Stimulated activated CD4-positive, alpha-beta T cell treated with anti-CD3 and anti-CD28 coated beads, Interleukin-2, amount 100 ng/mL, for 24 hours (primary cell): Measurements from ENCODE around the gene ATRN.

ENCODE experiments used
- DNase-seq, 2 donors: peaks; one replicate each; pipeline ENCODE4 v3.0.0-alpha.2; 2020

ATRN gene

DNA sequence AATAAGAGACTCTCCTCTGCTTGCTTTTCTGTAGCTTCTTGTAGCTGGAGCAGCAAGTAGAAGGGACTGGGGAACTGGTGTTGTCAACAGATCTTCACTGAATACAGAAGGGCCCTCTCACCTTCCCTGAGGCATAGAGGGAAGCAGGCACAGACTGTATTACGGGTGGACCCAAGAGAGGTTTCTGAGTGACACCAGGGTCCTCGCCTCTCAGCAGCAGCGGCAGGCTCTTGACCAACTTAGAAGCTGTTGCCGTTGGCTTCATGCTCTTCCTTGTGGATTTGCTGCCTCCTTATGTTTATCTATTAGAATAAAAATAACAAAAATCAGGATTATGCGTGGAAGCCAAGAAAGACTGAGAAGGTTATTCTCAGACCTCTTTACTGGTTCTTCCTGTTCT lies 160.7 kb downstream of the ATRN start:
- DNase-seq = no peak

DNA sequence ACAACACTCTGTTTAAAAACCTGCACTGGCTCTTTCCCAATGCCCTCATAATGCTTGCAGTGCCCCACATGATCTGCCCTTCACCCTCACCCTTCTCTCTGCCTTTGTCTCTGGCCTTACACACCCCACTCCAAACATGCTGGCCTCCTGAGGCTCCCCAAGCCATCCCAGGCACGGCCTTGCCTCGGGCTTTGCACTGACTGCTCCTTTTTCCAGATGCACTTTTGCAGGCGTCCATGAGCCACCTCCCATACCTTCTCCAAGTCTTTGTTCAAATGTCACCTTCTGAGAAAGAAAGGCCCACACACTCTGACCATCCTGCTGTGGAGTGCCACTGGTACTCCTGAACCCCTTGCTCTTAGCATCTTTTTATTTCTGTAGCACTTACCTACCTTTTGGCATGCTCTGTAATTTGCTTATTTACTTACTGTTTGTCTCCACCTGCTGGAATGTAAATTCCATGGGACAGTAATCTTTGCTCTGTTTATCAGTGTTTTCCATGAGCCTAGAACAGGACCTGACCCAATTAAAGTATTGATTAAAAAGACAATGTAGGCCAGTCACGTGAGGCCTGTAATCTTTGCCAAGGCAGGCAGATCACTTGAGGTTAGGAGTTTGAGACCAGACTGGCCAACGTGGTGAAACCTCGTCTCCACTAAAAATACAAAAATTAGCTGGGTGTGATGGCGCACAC lies 161.6 kb downstream of the ATRN start:
- DNase-seq = no peak

DNA sequence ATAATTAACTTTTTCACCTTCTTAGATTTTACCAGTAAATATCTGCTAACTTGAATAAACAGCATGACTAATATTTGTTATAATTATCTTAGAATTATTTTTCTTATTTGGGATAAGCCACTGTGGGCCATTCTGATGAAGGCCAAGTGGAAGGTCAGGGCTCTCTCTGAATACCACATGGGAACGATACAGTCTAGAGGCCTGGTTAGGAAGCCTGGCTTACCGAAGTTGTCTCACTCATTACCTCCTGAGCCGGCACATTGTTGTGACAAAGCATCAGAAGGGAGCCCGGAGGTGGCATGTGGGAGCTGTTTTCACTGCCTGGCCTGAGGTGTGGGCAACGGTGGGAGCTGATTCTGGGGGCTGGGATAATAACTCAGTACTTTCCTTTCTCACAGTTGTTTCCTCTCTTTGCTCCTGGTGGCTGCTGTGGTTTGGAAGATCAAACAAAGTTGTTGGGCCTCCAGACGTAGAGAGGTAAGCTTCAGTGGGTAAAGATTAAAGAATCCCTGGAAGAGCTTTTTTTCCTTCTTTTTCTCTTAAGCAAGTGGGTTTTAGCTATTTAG lies 163.2 kb downstream of the ATRN start:
- DNase-seq = no peak

DNA sequence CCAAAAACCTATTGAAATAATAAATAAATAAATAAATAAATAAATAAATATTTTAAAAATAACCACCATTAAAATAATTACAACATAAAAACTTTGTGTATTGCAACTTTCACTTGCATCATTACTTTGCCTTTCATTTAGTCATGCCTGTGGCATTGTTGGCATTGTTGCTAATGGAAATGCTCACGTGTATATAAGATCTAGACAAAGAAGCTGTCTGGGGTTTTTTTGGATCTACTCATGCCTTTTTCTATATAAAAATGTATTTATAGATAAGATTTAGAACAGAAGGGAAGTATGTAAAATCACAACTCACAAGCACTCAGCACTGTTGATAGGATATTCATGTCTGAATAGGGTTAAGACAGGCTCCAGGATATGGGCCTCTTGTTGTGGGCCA lies 164.5 kb downstream of the ATRN start:
- DNase-seq = no peak

DNA sequence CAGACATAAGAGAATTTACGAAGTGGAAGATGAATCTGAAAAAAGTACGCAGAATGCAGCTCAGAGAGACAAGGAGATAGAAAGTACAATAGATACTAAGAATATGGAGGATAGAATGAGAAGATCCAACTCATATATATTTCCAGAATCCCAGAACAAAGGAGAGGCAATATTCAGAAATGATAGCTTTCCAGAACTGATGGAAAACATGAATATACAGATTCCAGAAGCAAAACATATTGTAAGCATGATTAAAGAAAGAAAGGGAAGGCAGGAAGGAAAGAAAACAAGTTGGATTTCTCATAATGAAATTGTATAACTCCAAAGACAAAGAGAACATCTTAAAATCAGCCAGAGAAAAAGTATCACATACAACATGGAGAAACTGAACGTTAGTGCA lies 169.4 kb downstream of the ATRN start:
- no peak for DNase-seq

DNA sequence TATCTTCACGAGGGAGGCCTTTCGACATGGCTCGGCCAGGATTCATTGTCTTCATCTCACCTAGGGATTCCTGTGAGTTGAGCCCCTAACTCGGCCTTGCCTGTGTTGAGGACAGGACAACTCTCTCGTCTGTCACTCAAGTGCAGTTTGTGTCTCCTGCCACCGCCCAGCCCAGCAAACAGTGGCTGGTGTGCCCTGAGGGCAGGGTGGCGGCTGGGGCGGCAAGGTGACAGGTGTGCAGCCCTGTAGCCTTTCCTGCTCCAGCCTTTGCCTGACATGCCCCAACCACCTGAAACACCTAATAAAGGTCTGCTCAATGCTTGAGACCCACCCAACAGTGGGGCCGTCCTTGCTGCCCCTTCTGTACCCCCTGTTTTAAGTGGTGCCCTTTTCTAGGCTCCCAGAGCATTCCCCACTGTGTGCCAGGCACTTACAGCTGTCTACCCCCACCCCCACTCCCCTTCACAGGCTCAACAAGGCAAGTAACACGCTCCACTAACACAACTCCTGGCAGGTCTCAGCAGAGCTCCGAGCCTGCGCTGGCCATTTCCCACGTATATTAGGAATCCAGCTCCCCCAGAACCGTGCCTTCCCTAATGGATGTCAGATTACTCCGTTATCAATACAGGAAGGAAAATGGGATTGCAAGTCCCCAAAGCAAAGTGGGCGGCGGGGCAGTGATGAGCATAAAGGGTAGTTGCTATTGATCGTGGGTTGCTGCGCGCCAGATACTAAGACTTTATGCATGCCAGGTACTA lies 174.7 kb downstream of the ATRN start:
- no peak for DNase-seq

DNA sequence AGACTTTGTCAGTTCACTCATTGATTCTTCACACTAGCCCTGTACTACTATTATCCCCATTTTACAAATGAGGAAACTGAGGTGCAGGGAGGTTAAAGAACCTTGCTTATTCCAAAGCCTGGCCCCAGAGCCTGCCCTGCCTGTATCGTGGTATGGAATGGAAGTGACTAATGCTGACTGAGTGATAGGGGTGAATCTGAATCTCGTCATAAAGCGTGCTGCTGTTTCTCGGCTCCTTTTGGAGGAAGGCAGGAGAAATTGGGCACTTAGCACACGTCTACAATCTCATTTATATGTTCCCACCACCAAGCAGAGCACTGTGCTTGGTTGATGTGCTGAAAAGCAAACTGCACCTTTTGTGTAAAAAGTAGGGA lies 175.2 kb downstream of the ATRN start:
- no peak for DNase-seq

DNA sequence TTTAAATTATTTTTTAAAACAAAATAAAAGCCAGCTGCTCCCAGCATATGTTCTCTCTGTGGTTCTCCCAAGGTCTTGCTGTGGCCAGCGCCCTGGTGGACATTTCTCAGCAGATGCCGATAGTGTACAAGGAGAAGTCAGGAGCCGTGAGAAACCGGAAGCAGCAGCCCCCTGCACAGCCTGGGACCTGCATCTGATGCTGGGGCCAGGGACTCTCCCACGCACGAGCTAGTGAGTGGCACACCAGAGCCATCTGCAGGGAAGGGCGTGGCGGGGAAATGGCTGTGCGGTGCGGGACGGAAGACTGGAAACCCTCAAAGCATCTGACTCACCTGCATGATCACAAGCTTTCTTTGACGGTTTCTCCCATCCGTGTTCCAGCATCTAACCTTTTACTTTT lies 175.8 kb downstream of the ATRN start:
- no peak for DNase-seq

DNA sequence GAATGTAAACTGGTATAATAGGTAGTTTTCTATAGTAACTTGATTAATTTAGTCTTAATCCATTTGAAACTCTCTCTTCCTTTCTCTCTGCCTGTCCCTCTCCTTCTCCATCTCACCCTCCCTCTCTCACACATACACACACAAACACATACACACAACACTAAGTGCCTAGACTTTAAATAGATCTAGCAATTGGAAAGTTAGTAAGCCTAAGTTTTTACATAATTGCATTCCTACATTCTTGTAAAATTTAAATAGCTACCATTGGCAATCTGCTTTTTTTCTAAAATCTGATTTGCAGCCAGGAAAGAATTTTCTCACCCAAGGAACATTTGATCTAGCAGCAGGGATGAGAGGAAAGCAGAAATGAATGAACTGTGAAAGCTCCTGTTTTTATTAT lies 176.7 kb downstream of the ATRN start:
- no peak for DNase-seq

DNA sequence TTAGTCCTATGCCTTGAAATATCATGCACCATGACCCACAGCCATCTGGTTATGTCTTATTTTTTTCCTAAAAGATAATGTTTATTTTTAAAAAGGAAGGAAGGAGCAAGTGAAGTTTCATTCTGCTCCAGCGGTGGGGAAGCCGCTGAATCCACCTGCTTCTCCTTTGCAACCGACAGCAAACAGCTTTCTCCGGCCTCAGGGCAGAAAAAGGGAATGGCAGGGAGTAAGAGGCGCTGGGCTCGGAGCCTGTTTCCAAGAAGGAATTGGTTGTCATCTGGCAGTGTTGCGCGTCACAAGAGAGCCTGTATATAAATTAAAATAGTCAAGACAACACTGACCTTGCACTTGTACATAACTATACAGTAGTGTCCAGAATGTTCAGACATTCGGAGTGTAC lies 178.1 kb downstream of the ATRN start:
- no peak for DNase-seq

DNA sequence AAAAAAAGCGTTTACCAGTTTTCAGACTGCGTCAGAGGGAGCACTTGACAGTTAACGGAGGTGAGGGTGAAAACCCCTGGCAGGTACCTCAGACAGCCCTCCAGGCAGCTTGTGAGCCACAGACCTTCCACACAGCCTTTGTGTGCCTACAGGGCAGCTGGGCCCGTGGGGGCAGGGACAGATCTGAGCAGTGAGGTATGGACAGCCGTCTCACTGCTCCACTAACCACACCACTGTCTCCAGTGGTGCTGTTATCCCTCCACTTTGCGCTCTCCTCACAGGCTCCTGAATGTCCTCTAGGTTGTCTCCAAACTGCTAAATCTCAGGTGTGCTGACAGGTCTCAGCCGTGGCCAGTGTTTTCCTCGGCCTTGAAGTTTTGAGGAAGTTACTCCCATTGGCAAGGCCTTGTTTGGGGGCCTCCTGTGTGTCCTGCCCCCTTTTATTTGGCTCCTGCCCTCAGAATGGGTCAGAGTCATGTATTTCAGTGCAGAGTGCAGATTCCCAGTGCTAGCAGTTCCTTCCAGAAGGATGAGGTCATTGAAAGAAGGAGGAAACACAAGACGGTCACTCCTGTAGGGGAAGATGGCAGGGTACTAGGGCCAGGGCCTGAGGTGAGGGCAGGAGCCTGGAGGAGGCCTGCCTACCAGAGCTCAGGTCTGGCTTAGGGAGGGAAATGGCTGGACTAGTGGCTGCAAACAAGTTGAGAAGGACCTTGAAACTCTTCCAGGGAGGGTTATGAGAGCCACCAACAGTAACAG lies 180.6 kb downstream of the ATRN start:
- no peak for DNase-seq

DNA sequence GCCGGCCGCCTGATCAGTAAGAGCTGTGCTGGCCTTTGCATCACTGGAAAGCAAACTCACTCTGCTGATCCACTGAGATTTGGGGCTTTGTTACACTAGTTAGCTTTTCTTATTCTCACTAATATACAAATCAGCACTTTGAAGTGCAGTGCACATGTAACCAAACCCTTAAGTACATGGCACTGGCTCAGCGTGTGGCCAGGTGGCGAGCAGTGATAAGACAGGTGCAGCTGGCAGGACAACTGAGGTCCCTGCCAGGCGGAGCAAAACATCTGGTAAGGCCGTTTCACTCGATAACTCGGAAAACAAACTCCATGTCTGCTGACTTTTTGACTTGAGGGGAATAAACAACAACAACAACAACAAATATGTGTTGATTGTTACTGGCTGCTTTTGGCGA lies 181.4 kb downstream of the ATRN start:
- no peak for DNase-seq

DNA sequence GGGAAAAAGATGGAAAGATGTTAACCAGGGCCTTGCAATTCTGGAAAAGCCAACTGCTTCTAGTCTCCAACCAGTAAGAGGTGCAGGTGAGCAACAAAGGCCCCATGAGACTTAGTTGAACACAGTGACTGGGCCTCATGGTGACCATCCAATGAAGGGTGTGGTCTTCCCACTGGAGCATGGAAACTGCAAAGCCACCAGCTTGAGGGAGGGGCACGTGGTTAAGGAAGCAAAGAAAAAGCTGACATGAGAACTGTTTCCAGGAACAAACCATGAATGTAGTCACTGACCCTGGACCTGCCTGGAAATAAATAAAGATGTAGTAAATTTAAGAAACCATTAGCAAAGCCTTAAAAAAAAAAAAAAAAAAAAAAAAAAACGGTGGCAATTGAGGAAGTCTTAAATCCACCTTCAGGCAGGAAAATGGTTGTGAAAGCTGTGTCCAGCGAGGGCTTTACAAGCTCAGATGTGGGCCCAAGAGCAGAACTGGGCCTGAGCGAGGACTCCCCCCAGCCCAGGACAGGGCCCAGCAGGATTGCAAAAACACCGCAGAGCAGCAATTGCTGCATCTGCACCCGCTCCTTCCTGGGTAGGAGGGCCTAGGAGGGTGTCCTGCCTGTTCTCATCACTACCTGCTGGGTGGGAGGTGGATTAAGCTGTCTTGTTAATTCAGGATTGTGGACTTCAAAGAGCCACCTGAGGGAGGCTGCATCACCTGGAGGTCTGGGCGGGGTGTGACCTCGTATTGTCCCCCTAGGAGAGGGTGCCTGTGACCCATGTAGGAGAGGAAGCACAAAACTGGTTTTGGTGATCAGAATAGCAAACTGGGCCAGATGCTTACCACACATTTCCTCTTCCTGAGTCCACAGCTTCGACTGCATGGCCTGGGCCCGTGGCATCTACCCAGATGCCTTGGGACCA lies 182.1 kb downstream of the ATRN start:
- DNase-seq = no peak

DNA sequence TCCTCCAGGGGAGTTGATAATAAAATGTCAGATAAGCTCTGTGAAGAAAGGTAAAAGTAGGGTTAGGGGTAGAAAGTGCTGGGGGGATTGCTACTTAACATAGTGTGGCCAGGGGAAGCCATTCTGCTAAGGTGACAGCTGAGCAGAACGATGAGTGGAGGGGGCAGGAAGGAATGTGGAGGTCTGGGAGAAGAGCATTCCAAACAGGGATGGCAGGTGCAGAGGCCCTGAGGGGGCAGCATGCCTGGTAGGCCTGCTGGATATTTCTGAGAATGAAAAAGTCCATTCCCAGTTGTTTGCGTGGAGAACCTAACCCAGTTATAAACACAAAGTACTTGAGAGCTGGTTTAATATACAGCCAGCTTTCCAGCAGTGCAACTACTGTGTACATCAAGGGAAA lies 183.1 kb downstream of the ATRN start:
- DNase-seq = no peak

DNA sequence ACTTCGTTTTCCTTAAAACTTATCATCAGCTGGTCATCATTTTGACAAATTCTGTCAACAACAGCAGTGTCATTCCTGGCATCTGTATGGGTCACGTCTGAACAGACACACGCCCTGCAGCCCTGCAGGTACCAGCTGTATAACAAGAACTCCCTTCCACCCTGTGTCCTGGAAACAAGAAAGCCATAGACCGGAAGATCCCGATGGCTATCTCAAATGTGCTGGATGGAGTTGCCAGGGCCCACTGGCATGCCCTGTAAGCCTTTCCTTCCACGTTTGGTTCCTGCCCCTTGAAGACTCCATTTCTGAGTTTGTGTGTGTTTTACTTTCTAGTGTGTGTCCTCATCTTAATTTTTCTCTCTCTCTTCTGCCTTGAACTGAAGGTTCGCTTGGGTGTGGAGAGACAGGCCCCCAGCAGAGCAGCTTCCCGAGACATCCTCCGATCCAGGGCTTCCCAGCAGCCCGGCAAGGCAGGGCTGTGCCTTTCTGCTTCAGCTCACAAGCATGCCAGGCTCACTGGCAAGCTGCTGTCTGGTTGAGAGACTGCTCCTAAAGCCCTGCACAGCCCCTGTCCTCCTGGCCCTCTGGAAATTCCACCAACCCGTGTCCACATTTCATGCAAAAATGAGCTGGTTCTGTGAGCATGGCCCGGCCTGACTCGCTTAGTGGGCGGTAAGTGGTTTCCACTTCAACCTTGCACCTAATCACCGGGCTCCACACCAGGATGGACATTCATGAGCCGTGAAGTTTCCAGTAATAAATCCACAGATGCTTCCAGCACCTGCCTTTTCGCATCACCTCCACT lies 183.7 kb downstream of the ATRN start:
- no peak for DNase-seq

DNA sequence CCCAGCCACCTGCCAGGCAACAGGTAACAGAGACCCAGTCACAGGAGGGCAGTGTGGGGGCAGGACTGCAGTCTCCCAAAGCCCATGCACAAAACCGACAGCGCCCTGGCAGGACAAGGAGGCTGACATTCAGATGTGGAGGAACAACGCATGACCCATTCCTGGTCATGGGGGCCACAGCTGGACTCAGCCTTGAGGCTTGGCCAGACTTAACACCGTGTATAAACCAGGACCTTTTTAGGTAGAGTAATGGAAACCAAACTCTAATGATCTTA lies 184.2 kb downstream of the ATRN start:
- no peak for DNase-seq

DNA sequence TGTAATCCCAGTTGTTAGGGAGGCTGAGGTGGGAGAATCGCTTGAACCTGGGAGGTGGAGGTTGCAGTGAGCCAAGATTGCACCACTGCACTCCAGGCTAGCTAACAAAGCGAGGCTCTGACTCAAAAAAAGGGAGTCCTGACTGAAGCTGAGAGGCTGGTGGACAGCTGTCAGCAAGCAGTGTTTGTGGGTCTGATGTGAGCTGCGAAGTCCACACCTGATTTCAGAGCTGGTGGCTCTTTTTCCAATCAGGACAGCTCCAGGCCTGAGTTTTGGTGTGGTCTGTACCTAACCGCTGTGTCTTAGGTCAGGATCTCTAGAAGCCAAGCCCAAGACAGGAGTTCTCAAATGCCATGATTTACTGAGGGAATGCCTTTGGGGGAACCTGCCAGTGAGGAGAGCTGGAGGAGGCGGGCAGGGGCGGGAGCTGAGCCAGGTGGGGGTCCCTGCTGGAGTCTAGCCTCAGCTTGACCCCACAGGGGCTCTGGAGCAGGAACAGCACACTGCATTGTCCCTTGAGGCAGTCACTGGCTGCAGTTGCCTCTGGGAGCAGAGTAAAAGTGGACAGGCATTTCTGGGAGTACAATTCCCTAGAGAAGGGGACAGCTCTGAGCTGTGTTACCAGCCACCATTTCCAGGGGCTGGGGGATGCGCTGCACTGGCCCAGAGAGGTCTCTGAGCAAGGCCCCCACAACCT lies 187.3 kb downstream of the ATRN start:
- no peak for DNase-seq

DNA sequence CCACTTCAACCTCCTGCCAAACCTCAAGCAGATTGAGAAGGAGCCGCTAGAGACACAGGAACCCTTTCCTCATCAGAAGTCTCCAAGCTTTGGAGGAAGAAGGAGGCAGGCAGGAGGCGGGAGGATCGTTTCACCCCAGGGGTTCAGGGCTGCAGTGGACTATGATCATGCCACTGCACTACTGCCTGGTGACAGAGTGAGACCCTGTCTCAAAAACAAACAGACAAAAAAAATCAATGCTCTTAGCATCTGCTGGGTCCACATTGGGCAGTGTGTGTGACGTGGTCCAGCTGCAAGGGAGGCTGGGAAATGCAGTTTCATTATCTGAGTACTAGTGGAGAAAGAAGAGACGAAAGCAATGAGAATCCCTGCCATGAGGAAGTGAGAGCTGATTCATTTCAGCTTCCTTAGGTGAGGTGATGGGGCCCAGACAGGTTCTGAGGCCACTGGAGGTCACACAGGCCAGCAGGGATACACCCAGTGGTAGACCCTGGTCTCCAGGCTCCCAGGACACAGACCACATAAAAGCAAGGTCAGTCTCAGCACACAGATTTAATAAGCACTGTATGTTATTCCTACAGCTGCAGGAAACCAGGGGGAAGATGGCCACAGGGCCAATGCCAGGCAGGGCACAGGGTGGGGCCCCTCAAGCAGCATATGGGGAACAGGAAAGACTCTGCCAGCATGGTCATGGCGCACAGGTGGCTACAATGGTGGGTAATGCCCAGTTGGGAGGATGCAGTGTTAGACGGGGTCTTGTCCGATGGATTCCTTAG lies 188.1 kb downstream of the ATRN start:
- DNase-seq = no peak

DNA sequence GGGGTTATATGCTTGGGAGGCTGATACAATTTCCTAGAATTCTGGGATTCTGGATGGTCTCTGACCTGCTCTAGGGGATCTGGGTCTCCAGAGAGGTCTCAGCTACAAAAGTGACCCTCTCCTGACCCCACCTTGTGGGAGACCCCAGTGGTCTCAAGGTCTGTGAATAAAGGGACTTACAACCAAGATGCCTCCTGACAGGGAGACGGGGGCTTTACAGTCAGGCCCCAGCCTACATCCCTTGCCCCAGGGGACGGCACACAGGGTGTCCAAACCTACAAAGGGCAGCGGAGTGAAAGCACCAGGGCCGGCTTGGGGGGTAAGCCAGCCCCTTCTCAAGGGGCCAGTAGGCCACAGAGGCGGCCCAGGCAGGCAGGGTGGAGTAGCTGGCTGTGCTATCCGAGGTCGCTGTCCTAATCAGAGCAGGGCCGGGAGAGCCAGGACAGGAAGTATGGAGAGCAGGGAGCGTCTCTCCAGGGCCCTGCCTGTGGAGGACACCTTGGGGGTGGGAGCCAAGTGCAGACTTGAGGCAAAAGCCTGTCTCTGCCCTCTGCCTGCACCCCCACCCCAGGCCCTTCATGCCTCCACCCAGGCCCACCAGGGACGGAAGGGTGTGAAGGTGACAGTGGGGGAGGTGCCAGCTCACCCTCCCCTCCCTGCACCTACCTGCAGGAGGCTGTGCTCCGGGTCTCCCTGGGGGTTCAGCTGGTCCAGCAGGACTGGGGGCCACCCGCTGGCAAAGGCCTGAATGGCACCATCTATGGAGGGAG lies 188.9 kb downstream of the ATRN start:
- no peak for DNase-seq
